ENCODE results near the gene SEL1L3.

DNA sequence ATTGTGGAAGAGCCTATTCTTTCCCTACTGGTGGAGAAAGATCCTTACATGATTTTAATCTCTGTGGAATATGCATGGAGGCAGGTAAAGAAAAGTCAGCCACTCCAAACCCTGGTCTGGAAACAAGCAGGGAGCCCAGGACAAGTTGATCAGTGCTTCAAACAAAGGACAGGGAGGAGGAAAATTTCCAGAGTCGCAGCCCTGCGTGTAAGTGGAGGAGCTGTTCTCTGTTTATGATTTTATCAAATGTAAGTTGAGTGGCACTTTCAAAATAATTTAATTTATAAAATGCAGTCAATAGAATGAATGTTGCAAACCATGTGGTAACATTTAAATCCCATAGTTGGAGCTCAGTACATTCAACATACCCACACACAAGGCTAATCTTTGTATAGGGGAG is 150.2 kb downstream of the SEL1L3 start:
- TF ChIP-seq, protein P1, sequence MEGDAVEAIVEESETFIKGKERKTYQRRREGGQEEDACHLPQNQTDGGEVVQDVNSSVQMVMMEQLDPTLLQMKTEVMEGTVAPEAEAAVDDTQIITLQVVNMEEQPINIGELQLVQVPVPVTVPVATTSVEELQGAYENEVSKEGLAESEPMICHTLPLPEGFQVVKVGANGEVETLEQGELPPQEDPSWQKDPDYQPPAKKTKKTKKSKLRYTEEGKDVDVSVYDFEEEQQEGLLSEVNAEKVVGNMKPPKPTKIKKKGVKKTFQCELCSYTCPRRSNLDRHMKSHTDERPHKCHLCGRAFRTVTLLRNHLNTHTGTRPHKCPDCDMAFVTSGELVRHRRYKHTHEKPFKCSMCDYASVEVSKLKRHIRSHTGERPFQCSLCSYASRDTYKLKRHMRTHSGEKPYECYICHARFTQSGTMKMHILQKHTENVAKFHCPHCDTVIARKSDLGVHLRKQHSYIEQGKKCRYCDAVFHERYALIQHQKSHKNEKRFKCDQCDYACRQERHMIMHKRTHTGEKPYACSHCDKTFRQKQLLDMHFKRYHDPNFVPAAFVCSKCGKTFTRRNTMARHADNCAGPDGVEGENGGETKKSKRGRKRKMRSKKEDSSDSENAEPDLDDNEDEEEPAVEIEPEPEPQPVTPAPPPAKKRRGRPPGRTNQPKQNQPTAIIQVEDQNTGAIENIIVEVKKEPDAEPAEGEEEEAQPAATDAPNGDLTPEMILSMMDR (IDR thresholded peaks at IDR 0.05): no peak
- no peak for TF ChIP-seq ZFX (IDR thresholded peaks at IDR 0.05; ENCODE audit: borderline replicate concordance)
